ENCODE data around the gene POLR1F.

Gene POLR1F

DNA sequence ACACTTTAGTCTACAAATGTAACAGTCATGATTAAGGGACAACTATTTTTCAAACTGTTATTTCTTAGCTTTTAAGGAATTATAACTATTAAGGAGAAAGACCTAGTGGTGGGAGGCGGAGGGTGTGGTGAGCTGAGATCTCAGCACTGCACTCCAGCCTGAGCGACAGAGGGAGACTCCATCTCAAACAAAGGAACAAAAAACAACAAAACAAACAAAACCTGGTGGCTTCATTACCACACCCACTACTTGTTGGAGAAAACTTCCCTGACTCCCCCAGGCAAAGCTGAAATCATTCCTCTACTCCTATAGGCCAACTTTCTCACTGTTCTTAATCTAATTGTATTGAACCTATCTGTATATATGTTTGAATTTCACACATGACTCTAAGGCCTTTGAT is 3.2 kb downstream of the POLR1F start:
- no peak for DNase-seq (ENCODE audit: low read depth)
- H3K4me3 ChIP-seq (ENCODE audit: low read depth, low read length): peak overlapping the region; percentile 98
- TF ChIP-seq, protein P1, sequence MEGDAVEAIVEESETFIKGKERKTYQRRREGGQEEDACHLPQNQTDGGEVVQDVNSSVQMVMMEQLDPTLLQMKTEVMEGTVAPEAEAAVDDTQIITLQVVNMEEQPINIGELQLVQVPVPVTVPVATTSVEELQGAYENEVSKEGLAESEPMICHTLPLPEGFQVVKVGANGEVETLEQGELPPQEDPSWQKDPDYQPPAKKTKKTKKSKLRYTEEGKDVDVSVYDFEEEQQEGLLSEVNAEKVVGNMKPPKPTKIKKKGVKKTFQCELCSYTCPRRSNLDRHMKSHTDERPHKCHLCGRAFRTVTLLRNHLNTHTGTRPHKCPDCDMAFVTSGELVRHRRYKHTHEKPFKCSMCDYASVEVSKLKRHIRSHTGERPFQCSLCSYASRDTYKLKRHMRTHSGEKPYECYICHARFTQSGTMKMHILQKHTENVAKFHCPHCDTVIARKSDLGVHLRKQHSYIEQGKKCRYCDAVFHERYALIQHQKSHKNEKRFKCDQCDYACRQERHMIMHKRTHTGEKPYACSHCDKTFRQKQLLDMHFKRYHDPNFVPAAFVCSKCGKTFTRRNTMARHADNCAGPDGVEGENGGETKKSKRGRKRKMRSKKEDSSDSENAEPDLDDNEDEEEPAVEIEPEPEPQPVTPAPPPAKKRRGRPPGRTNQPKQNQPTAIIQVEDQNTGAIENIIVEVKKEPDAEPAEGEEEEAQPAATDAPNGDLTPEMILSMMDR (IDR thresholded peaks at IDR 0.05; ENCODE audit: low read depth, low read length): no peak
- TF ChIP-seq, protein P2, sequence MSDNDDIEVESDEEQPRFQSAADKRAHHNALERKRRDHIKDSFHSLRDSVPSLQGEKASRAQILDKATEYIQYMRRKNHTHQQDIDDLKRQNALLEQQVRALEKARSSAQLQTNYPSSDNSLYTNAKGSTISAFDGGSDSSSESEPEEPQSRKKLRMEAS (IDR thresholded peaks at IDR 0.05; ENCODE audit: low read depth, low read length): no peak

DNA sequence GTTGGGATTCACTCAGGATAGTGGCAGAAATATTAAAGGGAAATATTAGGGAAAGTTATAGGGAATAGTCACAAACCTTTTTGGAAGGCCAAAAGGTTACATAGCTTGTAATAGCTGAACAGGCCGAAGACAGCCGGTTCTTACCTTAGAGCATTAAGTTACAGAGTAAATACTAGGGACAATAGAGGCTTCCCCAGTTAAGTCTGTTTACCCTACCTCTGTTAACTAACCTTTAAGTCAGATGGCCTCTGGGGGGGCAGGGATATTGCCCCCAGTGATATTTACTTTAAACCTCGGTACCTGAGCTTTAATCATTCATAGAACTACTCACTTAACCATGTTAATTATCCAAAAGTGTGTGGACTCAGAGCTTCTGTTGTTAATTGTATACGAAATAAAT is 7.4 kb downstream of the POLR1F start:
- H3K4me3 ChIP-seq (ENCODE audit: low read depth, low read length): no peak overlapping the region
- TF ChIP-seq MYC (IDR thresholded peaks at IDR 0.05; ENCODE audit: low read depth, low read length): no peak
- TF ChIP-seq, protein P2 (IDR thresholded peaks at IDR 0.05; ENCODE audit: low read depth, low read length): no peak
- TF ChIP-seq, protein P1 (IDR thresholded peaks at IDR 0.05; ENCODE audit: low read depth, low read length): no peak
- no peak for DNase-seq (ENCODE audit: low read depth)

DNA sequence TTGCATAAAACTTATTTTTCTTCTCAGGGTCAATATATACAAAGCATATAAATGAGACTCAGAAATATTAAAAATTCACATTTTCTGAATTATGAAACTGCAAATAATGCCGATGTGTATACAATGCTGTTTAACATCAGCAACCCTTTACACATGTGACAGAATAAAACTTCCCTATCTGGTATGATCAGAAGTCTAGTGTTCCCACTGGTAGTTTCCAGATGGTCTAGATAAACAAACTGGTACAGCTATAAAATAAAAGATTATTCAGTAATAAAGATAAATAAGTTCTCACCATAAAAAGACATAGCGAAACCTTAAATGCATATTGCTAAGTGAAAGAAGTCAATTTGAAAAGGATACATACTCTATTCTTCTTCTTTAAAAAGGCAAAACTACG is 7.9 kb downstream of the POLR1F start:
- DNase-seq (ENCODE audit: low read depth): no peak
- H3K4me3 ChIP-seq (ENCODE audit: low read depth, low read length): no peak overlapping the region
- TF ChIP-seq, protein P1 (IDR thresholded peaks at IDR 0.05; ENCODE audit: low read depth, low read length): no peak
- TF ChIP-seq, protein P2 (IDR thresholded peaks at IDR 0.05; ENCODE audit: low read depth, low read length): no peak
- TF ChIP-seq MYC (IDR thresholded peaks at IDR 0.05; ENCODE audit: low read depth, low read length) (no peak), POLR2A (IDR thresholded peaks at IDR 0.05; ENCODE audit: extremely low read depth, insufficient read length) (no peak)

DNA sequence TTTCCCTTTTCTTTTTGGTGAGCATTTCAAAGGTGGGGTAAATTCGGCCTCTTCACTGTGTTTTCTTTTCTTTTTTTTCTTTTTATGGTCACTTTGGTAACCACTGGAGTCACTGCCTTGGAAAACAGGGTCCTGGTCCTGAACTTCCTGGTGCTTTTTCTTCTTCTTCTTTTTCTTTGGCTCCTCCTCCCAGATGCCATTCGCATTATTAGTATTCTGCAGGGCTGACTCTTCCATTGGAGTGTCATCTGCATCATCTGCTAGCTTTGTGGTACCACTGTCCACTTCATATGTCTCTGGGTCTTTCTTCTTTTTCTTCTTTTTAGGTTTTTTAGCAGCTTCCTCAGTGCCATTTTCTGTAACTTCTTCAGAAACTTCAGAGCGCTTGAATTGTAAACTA is 10.5 kb downstream of the POLR1F start:
- no peak for TF ChIP-seq MYC (IDR thresholded peaks at IDR 0.05; ENCODE audit: low read depth, low read length)
- no peak for TF ChIP-seq POLR2A (IDR thresholded peaks at IDR 0.05; ENCODE audit: extremely low read depth, insufficient read length)
- TF ChIP-seq, protein P2 (IDR thresholded peaks at IDR 0.05; ENCODE audit: low read depth, low read length): no peak
- TF ChIP-seq, protein P1 (IDR thresholded peaks at IDR 0.05; ENCODE audit: low read depth, low read length): no peak
- no peak overlapping the region for H3K4me3 ChIP-seq (ENCODE audit: low read depth, low read length)
- no peak for DNase-seq (ENCODE audit: low read depth)

DNA sequence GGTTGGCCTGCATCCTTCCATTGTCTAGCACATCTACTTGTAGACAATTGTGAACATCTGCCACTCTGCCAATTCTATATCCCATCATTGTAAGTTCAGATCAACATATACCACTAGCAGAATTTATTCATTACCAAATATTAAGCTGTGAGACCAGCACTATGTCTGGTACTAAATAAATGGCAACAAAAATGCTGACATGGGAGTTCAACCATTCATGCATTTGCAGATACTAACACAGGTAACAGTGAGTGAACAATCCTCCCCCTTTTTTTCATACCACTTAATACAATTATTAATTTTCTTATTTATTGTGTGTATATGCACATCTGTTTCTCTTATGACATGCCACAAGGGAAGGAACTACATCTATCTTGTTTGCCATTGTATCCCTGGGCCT is 11.9 kb downstream of the POLR1F start:
- no peak for DNase-seq (ENCODE audit: low read depth)
- TF ChIP-seq POLR2A (IDR thresholded peaks at IDR 0.05; ENCODE audit: extremely low read depth, insufficient read length) (no peak), MYC (IDR thresholded peaks at IDR 0.05; ENCODE audit: low read depth, low read length) (no peak)
- TF ChIP-seq, protein P2 (IDR thresholded peaks at IDR 0.05; ENCODE audit: low read depth, low read length): no peak
- TF ChIP-seq, protein P1 (IDR thresholded peaks at IDR 0.05; ENCODE audit: low read depth, low read length): no peak
- H3K4me3 ChIP-seq (ENCODE audit: low read depth, low read length): no peak overlapping the region
